ENCODE measurements around the gene JUP. TPM values are rescaled to one million over a fixed set of nuclear protein-coding genes. Genes with fewer than 3 reads are reported as not detected.

Gene JUP
- total and polyA plus RNA-seq, 2 of the 4 experiments (the other 2 are of a cell fraction) = 12.9 to 27.3 TPM

DNA sequence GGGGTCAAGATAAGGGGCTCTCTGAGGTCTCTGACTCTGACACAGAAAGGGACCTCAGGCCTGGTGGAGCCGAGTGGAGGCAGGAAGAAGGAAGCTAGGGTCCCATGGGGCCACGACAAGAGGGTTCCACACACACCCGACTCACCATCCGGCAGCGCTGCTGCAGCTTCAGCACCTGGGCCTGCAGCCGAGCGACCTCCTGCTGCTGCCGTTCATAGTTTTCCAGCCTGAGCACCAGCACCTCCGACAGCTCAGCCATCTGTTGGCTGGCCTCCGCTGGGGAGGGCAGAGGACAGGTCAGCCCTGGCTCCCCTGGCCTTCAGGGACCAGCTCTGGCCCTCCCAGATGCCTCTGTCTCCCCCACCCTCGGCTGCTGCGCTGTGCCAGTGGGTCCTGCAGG, 58.5 kb downstream of the JUP start:
- dilution Hi-C loops (cut with HindIII; ENCODE audit: low sequenced_read_pairs, unreplicated experiment) = no loop called here
- H3K9me1 ChIP-seq (ENCODE audit: insufficient read depth, low read length) = no peaks in the 10 kb centered on the region
- H3K4me1 ChIP-seq (ENCODE audit: control insufficient read depth, insufficient read depth, low read length) = no peaks in the 10 kb centered on the region
- BruUV-seq (replicated peaks) = no TSS peak
- H3K4me3 ChIP-seq (ENCODE audit: insufficient read depth, low read depth, low read length) = no peak overlapping the region
- H2BK5ac ChIP-seq (ENCODE audit: low read depth, low read length, poor library complexity, severe bottlenecking) = no peak overlapping the region
- H2AK9ac ChIP-seq (replicated peaks; ENCODE audit: low read depth, low read length, poor library complexity) = no peak overlapping the region
- H4K91ac ChIP-seq (ENCODE audit: insufficient read depth, low read depth, low read length) = no peak overlapping the region
- no peak overlapping the region for H2BK20ac ChIP-seq (ENCODE audit: low read depth, low read length)
- intact Hi-C loops (cut with micrococcal nuclease) = no loop called here
- ATAC-seq (ENCODE audit: low read depth) (no peak), DNase-seq (no peak)
- H3K79me1 ChIP-seq (ENCODE audit: low read depth in 1 of 2, low read length in 2 of 2) = no peaks in the 10 kb centered on the region
- H3K9me3 ChIP-seq (ENCODE audit: control insufficient read depth, insufficient read depth, low read length) = no peaks in the 10 kb centered on the region
- no peak overlapping the region for H3K56ac ChIP-seq (ENCODE audit: extremely low read depth, insufficient read depth, low read length)
- no peaks in the 10 kb centered on the region for H3K36me3 ChIP-seq (ENCODE audit: control insufficient read depth, insufficient read depth, low read length)
- H3K18ac ChIP-seq (ENCODE audit: low read depth, low read length) = no peak overlapping the region
- H3K9ac ChIP-seq (ENCODE audit: low read depth, low read length) = no peak overlapping the region
- H4K8ac ChIP-seq (ENCODE audit: low read depth in 2 of 2, low read length in 2 of 2) = no peak overlapping the region
- no peak overlapping the region for H3K23ac ChIP-seq (ENCODE audit: low read depth, low read length)
- H2BK120ac ChIP-seq (ENCODE audit: low read depth, low read length) = no peak overlapping the region
- no peak overlapping the region for H2BK15ac ChIP-seq (ENCODE audit: low read depth, low read length)
- CTCF ChIA-PET = no interaction called here
- H3K4ac ChIP-seq (ENCODE audit: low read depth, low read length) = no peak overlapping the region
- no peak overlapping the region for H2AK5ac ChIP-seq (ENCODE audit: low read depth, low read length)
- H3K4me2 ChIP-seq (ENCODE audit: low read depth, low read length) = no peak overlapping the region
- no peak overlapping the region for H2AFZ ChIP-seq (replicated peaks; ENCODE audit: low read length, poor library complexity)
- 93% methylated on average over 3 of the region's 12 CpGs; no CpG with 5 or more reads in 1 of the 2 experiments for WGBS, 2 experiments (ENCODE audit: extremely low coverage in 2 of 2, insufficient read length in 1 of 2)
- no peak overlapping the region for H4K5ac ChIP-seq (ENCODE audit: low read depth, low read length)
- H3K27ac ChIP-seq (ENCODE audit: insufficient read depth, low read length) = no peak overlapping the region
- no peak overlapping the region for H3K14ac ChIP-seq (replicated peaks; ENCODE audit: low read depth, low read length)
- TF ChIP-seq CHD1 (IDR thresholded peaks at IDR 0.05; ENCODE audit: low read depth, low read length) (no peak), POLR2A (IDR thresholded peaks at IDR 0.05; ENCODE audit: low read depth, low read length) (no peak), MAFK (IDR thresholded peaks at IDR 0.05; ENCODE audit: low read depth, low read length) (no peak), SMC3 (IDR thresholded peaks at IDR 0.05; ENCODE audit: low read depth, low read length) (no peak), MAZ (IDR thresholded peaks at IDR 0.05; ENCODE audit: borderline replicate concordance, low read depth, low read length) (no peak), RCOR1 (IDR thresholded peaks at IDR 0.05; ENCODE audit: insufficient replicate concordance, low read length) (no peak), CEBPB (IDR thresholded peaks at IDR 0.05; ENCODE audit: low read depth, low read length) (no peak), FOS (IDR thresholded peaks at IDR 0.05; ENCODE audit: low read depth, low read length) (no peak)
- TF ChIP-seq, protein P1, sequence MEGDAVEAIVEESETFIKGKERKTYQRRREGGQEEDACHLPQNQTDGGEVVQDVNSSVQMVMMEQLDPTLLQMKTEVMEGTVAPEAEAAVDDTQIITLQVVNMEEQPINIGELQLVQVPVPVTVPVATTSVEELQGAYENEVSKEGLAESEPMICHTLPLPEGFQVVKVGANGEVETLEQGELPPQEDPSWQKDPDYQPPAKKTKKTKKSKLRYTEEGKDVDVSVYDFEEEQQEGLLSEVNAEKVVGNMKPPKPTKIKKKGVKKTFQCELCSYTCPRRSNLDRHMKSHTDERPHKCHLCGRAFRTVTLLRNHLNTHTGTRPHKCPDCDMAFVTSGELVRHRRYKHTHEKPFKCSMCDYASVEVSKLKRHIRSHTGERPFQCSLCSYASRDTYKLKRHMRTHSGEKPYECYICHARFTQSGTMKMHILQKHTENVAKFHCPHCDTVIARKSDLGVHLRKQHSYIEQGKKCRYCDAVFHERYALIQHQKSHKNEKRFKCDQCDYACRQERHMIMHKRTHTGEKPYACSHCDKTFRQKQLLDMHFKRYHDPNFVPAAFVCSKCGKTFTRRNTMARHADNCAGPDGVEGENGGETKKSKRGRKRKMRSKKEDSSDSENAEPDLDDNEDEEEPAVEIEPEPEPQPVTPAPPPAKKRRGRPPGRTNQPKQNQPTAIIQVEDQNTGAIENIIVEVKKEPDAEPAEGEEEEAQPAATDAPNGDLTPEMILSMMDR (conservative IDR thresholded peaks at IDR 0.05; ENCODE audit: low read depth, low read length) = no peak
- POLR2A ChIA-PET (ENCODE audit: unreplicated experiment) = no interaction called here
- no peaks in the 10 kb centered on the region for H4K20me1 ChIP-seq (ENCODE audit: insufficient read depth, low read length)
- in situ Hi-C loops (cut with MboI; ENCODE audit: low sequenced_read_pairs) = no loop called here
- H3K27me3 ChIP-seq (ENCODE audit: control insufficient read depth, insufficient read depth, low read length) = peaks cover 38% of the 10 kb centered on the region
